ENCODE results near the gene HDGFL3. TPM values are rescaled to one million over a fixed set of nuclear protein-coding genes. Genes with fewer than 3 reads are reported as not detected.

HDGFL3 gene
- total and polyA plus RNA-seq, 2 experiments from 2014 or later = 31.3 to 50.6 TPM

GRCh38 chr15:83112233-83112955 is 95.2 kb downstream of the HDGFL3 start:
- H3K36me3 ChIP-seq (replicated peaks; ENCODE audit: insufficient read depth, low read depth) = no peaks in the 10 kb centered on the region

DNA sequence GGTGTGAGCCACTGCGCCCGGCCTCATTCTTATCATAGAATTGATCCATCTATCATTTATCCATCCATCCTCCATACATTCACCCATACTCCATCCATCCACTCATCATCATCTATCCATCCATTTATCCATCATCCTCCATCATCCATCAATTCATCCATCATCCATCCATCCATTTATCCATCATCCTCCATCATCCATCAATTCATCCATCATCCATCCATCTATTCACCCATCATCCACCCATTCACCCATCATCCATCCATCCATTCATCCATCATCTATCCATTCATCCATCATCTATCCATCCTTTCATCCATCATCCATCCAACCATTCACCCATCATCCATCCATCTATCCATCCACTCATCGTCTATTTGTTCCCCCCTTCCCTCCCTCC is 96.5 kb downstream of the HDGFL3 start:
- WGBS (ENCODE audit: low lambda C conversion rate, missing lambda C conversion rate) = 96% methylated on average over 3 of the region's 3 CpGs
- Histone ChIP-seq H2AFZ (no peak overlapping the region), H3K36me3 (replicated peaks; ENCODE audit: insufficient read depth, low read depth) (no peaks in the 10 kb centered on the region), H3K9me3 (ENCODE audit: low read depth) (no peaks in the 10 kb centered on the region), H3K27me3 (peaks cover 42% of the 10 kb centered on the region), H3K9me2 (replicated peaks; ENCODE audit: insufficient read depth) (no peaks in the 10 kb centered on the region), H3K27ac (no peak overlapping the region), H3K4me1 (ENCODE audit: insufficient read depth) (no peaks in the 10 kb centered on the region), H3K4me2 (no peak overlapping the region), H3K79me2 (no peaks in the 10 kb centered on the region), H4K20me1 (ENCODE audit: insufficient read depth, poor library complexity, severe bottlenecking) (no peaks in the 10 kb centered on the region), H3K4me3 (no peak overlapping the region)
- TF ChIP-seq CTCF (IDR thresholded peaks at IDR 0.05; ENCODE audit: poor library complexity) (no peak), EZH2 (IDR thresholded peaks at IDR 0.05; ENCODE audit: borderline replicate concordance) (no peak), EZH2phosphoT487 (IDR thresholded peaks at IDR 0.05; ENCODE audit: low read depth, severe bottlenecking, unreplicated experiment) (no peak)
- DNase-seq (ENCODE audit: low spot score) = no peak

More at GRCh38 chr15:83112233-83112955, 95.2 kb downstream of the HDGFL3 start:
- no peaks in the 10 kb centered on the region for H3K9me2 ChIP-seq (replicated peaks; ENCODE audit: insufficient read depth)
- DNase-seq (ENCODE audit: low spot score) = no peak
- TF ChIP-seq EZH2phosphoT487 (IDR thresholded peaks at IDR 0.05; ENCODE audit: low read depth, severe bottlenecking, unreplicated experiment) = no peak
- TF ChIP-seq EZH2 (IDR thresholded peaks at IDR 0.05; ENCODE audit: borderline replicate concordance) = no peak
- no peak for TF ChIP-seq CTCF (IDR thresholded peaks at IDR 0.05; ENCODE audit: poor library complexity)
- no peaks in the 10 kb centered on the region for H3K9me3 ChIP-seq (ENCODE audit: low read depth)
- H2AFZ ChIP-seq = no peak overlapping the region
- H3K4me2 ChIP-seq = no peak overlapping the region
- H3K79me2 ChIP-seq = no peaks in the 10 kb centered on the region
- no peaks in the 10 kb centered on the region for H4K20me1 ChIP-seq (ENCODE audit: insufficient read depth, poor library complexity, severe bottlenecking)
- 86% methylated on average over 8 of the region's 8 CpGs for WGBS (ENCODE audit: low lambda C conversion rate, missing lambda C conversion rate)
- H3K4me3 ChIP-seq = no peak overlapping the region
- no peaks in the 10 kb centered on the region for H3K4me1 ChIP-seq (ENCODE audit: insufficient read depth)
- peaks cover 33% of the 10 kb centered on the region for H3K27me3 ChIP-seq
- no peak overlapping the region for H3K27ac ChIP-seq

- no peak overlapping the region for H2AFZ ChIP-seq
- DNase-seq (ENCODE audit: low spot score) = no peak
- H3K27me3 ChIP-seq = peaks cover 48% of the 10 kb centered on the region
- no peaks in the 10 kb centered on the region for H3K79me2 ChIP-seq
- WGBS (ENCODE audit: low lambda C conversion rate, missing lambda C conversion rate) = 81% methylated on average over 3 of the region's 3 CpGs
- H3K4me2 ChIP-seq = no peak overlapping the region
- H3K4me1 ChIP-seq (ENCODE audit: insufficient read depth) = no peaks in the 10 kb centered on the region
- H3K4me3 ChIP-seq = no peak overlapping the region
- TF ChIP-seq EZH2 (IDR thresholded peaks at IDR 0.05; ENCODE audit: borderline replicate concordance) (no peak), CTCF (IDR thresholded peaks at IDR 0.05; ENCODE audit: poor library complexity) (no peak)
- H4K20me1 ChIP-seq (ENCODE audit: insufficient read depth, poor library complexity, severe bottlenecking) = no peaks in the 10 kb centered on the region
- no peaks in the 10 kb centered on the region for H3K36me3 ChIP-seq (replicated peaks; ENCODE audit: insufficient read depth, low read depth)
- H3K27ac ChIP-seq = no peak overlapping the region
- no peaks in the 10 kb centered on the region for H3K9me2 ChIP-seq (replicated peaks; ENCODE audit: insufficient read depth)
- H3K9me3 ChIP-seq (ENCODE audit: low read depth) = no peaks in the 10 kb centered on the region
Measured at GRCh38 chr15:83110381-83110780, 97.2 kb downstream of the HDGFL3 start.

Measured in hepatocyte (in vitro differentiated cells).